Hepatocyte (in vitro differentiated cells): ENCODE measurements around the gene USP10.

Experiments used
- CTCF ChIP-seq: fragments of 200-600 bp; sonication (generic); IDR thresholded peaks from 2 replicates; pipeline ENCODE4 v1.5.1; 2016; ENCODE audit warnings: antibody characterized with exemption, mild to moderate bottlenecking; ENCODE audit not compliant: poor library complexity
- EZH2phosphoT487 ChIP-seq: fragments of 200-600 bp; sonication (generic); IDR thresholded peaks from one replicate; pipeline ENCODE4 v1.6.1; 2018; ENCODE audit warnings: antibody characterized with exemption, mild to moderate bottlenecking, low read depth, moderate library complexity; ENCODE audit not compliant: unreplicated experiment, severe bottlenecking

GRCh38 chr16:84768061-84768807 is 68.4 kb downstream of the USP10 start:
- TF ChIP-seq EZH2phosphoT487 (no peak), CTCF (no peak)
